Epidermal melanocyte (primary cell): ENCODE measurements around the gene RBM28.
A peak's percentile ranks its signal among the peaks of the same experiment; 100 is the strongest.

ENCODE experiments used
- DNase-seq: peaks from one replicate; pipeline ENCODE4 v3.0.0; 2011; ENCODE audit warnings: low spot score; ENCODE audit not compliant: insufficient read length

Gene RBM28

DNA sequence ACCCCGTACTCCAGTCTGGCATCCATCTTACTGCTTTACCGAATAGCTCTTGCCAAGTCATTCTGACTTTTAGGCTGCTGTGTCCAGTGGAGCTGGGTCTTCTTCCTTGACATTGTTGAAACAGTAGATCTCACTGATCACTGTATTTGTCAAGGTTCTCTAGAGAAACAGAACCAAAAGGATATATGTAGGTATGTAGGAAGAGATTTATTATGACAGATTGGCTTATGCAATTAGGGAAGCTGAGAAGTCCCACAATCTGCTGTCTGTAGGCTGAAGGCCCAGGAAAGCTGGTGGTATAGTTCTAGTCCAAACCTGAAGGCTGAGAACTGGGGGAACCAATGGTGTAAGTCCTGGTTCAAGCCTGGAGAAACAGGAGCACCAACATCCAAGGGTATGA is 29.9 kb upstream of the RBM28 start:
- no peak for DNase-seq

DNA sequence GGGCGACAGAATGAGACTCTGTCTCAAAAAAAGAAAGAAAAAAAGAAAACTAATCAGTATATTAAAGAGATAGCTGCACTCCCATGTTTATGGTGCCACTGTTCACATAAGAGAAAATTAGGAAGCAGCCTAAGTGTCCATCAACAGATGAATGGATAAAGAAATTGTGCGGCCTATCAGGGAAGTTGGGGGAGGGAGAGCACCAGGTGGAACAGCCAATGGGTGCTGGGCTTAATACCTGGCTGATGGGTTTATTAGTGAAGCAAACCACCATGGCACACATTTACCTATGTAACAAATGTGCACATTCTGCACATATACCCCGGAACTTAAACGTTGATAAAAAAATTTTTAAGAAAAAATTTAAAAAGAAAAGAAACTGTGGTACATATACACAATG is 26.8 kb upstream of the RBM28 start:
- no peak for DNase-seq

DNA sequence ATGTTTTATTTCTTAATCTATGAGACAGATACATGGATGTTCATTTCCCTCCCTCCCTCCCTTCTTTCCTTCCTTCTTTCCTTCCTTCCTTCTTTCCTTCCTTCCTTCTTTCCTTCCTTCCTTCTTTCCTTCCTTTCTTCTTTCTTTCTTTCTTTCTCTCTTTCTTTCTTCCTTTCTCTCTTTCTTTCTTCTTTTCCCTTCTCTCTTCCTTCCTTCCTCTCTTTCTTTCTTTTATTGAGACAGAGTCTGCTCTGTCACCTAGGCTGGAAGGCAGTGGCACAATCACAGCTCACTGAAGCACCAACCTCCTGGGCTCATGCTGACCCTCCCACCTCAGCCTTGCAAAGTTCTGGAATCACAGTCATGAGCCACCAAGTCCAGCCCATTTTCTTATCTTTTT is 23.3 kb upstream of the RBM28 start:
- no peak for DNase-seq

DNA sequence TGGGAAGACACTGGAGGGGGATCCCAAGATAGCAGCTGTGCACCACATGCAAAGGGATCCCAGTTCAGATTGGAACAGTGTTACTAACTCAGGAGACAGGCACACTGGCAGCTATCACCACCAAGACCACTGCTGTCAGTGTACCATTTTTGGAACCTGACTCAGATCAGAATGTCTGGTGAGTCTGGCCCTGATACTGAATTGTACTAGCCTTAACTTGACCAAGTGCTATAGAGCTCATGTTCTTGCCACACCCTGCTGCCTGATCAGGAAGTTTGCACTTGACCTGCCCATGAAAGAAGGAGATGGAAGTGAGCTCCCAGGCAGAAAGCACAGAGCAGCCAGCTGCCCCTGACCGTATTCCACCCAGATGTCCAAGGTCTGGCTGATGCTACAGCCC is 22.6 kb upstream of the RBM28 start:
- no peak for DNase-seq

DNA sequence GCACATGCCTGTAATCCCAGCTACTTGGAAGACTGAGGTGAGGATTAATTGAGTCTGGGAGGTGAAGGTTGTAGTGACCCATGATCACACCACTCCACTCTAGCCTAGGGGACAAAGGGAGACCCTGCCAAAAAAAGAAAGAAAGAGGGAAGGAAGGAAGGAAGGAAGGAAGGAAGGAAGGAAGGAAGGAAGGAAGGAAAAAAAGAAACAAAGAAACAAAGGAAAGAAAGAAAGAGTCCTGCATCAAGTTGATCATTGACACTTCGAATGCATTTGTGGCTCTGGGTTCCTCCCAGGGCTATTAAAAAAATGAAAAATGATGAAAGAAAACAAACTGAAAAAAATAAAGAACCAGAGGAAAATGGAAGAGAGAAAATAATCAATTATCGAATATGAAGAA is 21.7 kb upstream of the RBM28 start:
- DNase-seq, result no peak

DNA sequence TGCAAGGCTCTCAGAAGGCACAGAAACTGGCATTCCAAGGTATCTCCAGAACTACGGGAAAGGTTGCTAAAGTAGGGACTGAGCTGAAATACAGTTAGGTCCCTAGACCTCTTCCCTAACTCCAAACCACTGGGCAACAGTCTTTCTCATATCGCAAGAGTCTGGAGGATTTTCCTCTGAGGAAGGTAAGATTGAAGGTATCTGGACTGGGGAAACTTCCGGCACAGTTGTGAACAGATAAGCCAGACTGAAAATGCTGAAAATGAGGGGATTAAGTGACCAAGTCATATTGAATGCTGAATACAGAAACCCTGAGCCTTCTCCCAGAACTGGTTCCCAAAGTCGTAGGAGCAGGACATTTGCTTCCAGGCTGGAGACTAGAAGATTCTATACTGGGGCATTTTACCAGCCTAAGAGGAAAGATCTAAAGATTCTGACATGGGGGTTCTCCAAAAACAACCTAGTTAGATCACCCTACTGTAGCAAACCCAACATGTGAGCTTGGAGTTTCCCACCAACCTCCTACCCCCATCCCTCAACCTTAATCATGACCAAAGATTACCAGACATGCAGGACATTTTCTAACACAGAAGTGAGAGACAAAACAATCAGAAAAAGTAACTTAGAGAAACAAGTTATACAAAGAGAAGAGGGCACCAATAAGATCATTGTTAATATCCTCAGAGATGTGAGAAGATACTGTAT is 20.6 kb upstream of the RBM28 start:
- DNase-seq, result no peak

DNA sequence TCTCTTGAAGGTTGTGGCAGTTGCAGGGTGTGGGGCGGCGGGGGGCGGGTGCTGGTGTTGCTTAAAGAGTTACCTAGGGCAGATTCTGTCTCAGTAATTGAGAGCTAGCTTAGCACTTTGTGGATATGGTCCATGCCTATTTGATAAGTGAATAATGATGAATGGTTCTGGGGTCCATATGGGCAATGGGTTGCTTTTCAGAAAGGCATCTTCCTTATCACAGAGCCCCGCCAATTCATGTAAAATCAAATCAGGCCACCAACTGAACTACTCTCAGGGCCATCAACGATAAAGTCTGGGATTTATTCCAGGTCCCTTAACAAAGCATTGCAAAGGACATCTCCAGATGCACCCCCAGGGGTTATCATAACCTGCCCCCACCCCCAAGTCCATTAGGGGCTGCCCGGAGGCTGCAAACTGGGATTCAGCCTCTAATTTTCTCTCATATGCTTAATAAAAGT is 19.6 kb upstream of the RBM28 start:
- DNase-seq, result no peak

DNA sequence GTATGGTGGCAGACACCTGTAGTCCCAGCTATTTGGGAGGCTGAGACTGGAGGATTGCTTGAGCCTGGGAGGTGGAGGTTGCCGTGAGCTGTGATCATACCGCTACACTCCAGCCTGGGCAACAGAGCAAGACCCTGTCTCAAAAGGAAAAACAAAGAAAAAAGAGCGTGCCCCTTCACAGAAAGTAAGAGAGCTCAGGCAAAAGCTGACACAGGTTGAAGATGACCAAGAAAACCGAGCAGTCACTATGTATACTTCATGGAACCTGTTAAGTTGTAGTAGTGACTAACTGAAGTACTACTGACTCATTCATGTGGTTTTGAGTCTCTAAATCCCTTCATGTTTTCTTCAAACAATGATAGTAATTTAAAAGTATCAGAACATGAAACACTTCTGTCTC is 19.0 kb upstream of the RBM28 start:
- no peak for DNase-seq

DNA sequence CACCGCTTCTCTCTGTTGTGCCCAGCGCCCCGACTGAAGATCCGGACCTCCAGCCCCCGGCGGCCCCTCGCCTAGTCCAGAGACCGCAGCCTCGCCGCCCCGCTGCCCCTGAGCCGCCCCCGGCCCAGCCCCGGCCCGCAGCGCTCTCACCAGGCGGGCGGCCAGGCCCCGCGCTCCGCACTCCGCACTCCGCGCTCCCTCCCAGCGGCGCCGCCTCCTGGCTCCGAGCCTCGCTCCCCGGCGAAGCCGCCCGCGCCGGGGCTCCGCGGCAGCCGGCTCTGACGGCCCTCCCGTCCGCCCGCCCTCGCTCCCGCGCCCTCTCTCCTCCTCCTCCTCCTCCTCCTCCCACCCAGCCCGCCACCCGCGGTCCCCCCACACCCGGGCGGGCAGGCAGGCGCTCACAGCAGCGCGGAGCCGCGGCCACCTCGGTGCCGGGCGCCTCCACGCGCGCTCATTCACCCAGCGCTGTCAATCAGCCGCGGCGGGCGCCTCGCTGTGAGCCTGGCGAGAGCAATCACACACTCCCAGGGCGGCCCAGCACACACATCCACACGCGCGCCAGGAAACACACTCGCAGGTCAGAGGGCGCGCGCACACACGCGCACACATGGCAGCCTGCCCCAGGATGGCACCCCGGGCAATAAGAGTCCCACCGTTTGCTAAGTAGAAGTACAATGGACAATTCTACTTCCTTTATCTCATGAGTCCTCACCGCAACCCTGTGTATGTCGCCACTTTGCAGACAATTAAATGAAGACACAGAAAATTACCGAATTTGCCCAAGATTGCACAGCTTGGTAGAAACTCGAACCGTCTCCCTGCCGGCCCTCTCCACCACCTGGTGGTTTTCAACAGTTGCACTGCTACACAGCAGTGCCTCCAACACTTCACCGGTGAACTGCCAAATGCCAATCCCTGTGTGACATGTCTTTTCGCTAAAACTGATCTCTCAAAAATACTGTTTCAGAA is 18.0 kb upstream of the RBM28 start, which contains the start of gene PRRT4:
Gene PRRT4, minus strand, starts transcription at position 280 of the 969 bp plus-strand sequence.
- no peak for DNase-seq

DNA sequence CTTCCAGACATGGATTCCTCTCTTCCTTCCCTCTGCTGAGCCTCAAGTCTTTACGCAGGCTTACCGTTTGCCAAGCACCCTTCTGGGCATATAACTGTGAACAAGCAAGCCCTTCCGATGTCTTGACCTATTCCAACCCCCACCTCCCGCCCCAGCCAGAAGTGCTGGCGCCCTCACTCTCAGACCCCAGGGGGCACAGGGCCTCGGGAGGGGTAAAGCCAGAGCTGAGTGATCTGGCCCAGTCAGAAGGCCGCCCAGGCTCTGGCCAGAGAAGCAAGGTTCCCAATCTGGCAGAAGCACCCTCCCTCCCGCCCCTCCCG is 16.6 kb upstream of the RBM28 start:
- DNase-seq, result no peak

DNA sequence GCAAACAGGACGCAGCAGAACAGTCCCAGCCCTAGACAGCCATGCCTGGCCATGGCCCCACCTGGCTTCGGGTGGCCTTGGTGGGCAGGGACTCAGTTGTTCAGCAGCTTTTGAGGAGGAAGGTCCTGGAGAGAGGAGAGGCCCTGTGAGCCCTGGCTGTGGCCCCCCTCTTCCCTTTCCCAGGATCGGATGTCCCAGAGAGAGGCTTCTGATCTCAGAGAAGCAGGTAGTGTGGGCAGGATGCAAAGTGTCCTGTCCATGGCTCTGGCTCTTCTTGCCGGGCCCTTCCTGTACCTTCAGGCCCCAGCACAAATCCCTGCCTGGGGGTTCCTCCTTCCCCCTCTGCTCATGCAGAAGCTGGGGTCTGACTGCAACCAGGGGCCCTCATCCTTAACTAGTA is 16.2 kb upstream of the RBM28 start:
- DNase-seq, result no peak

DNA sequence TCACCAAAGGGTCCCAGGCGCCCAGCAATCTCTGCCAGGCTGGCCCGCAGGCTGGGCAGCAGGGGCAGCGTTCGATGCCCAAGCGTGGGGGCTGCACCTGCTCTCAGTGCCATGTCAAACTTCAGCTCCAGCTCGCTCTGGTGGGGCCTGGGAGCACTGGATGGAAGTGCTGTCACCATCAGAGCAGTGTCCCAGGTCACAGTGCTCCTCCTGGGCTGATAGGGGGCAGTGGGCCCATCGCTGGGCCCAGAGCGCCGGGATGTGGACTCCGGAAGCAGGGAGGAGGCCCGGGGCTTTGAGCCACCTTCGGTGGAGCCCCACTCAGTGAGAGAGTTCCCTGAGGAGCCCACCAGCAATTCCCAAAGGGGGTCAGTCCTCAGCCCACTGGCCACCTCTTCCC is 15.6 kb upstream of the RBM28 start:
- DNase-seq, result no peak

DNA sequence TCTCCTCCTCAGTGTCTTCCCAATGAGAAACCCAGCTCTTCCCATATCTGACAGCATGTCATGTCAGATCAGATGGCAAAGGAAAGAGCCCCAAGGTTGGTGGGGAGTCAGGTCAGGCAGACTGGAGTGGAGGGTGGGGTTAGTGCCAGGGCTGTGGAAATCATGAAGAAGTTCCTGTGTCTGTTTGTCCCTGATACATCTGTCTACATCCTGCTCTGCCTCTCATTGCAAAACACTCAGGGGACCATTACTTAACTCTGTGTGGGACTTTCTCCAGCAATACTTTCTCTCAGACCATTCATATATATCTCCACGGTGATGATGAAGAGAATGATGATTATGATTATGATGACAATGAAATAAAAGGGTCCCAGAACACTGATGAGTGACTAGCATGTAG is 14.5 kb upstream of the RBM28 start:
- no peak for DNase-seq

DNA sequence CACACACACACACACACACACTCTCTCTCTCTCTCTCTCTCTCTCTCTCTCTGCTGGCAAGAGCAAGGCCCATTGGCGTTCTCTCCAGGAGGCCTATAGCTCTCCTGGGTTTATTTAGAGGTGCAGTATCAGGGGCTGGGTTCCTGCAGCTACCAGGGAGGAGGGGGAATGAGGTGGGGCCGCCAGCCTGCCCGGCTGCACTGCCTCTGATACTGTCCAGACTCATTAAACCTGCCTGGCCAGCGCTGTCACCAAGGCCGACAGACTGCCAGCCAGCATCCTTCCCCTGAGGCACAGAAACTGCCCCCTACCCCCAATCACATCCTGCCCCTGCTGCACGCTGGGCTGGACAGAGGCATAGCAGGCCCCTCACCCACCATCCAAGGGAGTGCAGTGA is 13.5 kb upstream of the RBM28 start:
- DNase-seq, result no peak

DNA sequence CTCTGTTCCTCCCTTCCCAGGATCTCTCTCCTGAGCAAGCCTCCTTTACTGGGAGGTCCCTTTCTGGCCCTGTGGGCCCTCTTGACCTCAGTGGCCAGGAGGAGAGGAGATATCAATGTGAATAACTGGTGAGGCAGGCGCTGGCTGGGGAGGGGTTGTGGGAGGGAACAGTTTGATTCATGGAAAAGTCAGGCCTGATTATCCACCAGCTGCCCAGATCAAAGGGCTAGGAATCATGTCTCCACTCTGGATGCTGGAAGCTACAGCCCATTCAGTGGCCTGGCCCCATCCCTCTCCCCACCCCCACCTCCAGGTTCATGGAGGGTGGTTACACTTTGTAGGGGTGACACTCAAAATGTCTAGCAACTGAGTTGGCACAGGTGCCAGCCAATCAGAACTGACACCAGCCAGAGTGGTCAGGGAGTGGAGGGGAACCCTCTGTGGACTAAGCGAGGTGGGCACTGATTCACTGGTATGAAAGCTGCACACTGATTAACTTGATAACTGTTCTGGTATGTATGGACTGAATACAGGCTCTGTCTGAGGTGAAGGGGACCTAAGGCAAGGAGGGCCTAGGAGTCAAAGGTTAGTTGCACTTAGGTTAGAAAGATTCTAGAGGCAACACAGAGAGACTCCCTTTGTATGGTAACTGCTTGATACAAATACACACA is 13.0 kb upstream of the RBM28 start:
- DNase-seq, result no peak

DNA sequence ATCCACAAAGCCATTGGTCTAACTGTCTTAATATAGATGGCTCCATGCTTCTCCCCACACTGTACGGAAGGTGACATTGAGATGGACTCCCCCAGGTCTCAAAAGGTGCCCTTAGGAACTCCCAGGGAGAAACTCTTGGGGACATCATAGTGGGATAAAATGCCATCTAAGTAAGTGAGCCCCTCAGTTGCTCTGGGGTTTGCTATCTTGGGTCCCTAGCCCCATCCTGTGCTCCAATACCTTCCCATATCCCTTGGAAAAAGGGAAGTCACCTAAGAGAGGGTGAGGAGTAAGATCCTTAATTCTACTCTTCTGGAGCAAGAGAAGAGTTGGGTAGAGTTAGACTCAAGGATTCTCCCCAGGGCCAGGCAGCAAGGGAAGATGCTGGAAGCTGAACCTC is 9.9 kb upstream of the RBM28 start:
- DNase-seq, result no peak

DNA sequence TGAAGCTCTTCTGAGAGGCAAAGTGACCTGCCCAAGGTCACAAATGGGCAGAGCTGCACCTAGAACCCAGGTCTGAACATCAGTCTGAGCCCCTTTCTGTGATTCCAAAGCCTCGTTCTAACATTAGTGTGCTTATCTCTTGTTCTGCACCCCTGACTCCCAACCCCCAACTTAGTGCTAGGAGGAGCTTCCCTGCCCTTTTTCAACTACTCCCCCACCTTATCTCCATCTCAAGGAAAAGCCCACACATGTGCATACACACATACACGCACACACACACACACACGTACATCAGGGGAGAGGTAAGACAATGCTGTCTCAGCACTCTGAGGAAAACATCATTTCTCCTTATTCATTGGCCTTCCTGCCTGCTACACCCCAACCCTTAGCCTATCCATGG is 9.5 kb upstream of the RBM28 start:
- no peak for DNase-seq

DNA sequence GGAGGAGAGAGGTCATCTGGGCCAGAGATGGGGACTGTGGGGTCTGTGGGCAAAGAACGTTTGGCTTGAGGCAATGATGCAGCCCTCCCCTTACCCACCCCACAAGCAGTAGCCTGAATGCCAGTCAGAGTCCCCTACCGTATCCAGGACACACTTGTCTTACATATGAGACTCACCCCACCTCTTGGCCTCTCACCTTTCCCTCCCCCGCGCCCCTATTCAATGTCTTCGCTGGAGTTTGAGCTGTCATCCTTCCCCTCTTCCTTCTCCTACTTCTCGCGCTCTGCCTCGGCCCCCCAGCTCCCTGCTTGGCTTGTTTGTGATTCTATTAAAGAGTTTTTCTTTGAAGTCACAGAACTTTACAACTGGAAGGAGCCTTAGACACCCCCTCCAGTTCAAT is 8.9 kb upstream of the RBM28 start:
- no peak for DNase-seq

DNA sequence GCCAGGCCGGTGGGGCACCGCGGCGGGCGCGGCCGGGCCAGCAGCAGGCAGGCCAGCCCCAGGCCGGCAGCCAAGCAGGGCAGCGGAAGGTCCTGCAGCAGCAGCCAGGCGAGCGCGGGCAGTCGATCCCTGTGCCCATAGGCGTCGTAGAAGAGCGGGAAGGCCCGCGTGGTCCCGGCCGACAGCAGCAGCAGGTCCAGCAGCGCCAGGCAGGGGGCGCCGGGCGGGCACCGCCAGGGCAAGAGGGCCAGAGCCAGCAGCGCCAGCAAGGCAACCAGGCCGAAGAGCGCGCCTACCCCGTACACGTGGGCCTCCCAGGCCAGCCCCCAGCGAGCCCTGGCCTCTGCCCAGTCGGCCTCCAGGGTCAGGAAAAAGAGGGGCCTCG is 8.4 kb upstream of the RBM28 start:
- peak; percentile 70 for DNase-seq

DNA sequence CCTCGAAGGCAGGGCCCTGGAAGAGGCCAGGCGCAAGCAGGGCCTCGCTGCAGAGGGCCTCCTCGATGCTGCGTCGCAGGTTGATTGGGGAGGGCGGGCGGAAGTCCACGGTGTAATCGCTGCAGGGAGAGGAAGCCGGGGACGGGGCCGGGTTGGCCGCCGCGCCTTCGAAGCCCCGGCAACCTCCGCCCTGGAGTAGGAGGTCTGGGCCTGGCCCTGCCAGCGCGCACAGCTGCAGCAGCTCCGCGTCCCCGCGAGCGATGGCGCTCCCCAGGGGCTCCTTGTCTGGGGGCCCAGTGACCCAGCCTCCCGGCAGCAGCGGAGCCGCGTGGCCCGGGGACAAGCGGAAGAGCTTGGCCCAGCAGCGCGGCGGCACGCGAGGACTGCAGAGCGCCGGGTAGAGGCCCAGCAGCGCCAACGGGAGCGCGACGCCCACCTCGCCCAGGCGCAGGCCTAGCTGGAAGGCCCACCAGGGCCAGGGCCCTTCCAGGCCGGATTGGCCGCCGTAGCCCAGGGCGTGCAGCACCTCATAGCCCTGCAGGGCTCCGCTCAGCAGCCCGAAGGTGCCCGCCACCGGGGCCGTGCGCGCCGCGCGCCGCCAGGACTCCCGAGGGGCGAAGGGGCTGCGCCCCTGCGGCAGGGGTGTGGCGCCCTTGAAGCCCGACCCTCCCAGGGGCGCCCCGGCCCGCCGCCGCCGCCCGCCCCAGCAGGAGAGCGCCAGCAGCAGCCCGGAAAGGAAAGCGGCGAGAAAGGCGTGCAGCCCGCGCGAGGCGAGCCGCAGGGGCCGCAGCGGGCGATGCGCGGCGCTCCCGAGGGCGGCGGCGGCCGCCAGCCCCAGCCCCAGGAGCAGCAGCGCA is 7.8 kb upstream of the RBM28 start:
- no peak for DNase-seq

DNA sequence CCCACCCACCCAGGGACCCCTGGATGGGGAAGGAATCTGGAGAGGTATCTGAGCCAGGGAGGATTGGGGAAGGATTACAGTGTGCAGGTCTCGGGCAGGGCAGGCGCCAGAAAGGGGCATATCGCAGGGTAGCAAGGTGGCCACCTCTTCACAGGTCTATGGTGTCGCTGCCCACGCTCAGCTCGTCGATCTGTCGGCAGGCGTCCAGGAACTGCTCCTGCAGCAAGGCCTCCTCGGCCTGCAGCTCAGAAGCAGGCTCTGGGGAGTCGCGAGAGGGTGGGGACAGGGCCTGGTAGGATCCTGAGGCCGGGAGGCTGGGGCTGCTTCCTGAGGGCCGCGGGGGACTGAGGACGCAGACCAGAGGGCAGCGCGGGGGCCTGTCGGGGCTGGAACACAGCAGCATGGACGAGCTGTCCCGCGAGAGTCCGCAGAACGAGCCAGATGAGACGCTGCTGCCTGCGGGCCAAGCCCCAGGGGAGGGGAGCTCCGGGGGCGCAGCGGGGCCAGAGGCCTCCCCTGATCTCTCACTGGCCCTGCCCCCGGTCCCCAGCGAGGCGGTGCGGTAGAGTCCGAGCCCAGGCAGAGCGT is 7.1 kb upstream of the RBM28 start:
- no peak for DNase-seq
